Measurements from ENCODE around the gene FARSA. TPM values are rescaled to one million over a fixed set of nuclear protein-coding genes. Genes with fewer than 3 reads are reported as not detected.

Gene FARSA
- total and polyA plus RNA-seq, 2 of the 8 experiments (the other 6 are each of a cell fraction or from before 2014, with no cell fraction given): 61.0 to 103 TPM

- Histone ChIP-seq H3K4ac (replicated peaks; ENCODE audit: insufficient read length, low read depth, low read length) (no peak overlapping the region), H4K8ac (ENCODE audit: extremely low read depth, insufficient read depth, low read length) (no peak overlapping the region), H2BK15ac (ENCODE audit: low read length) (no peak overlapping the region), H2BK20ac (ENCODE audit: low read length) (no peak overlapping the region), H3K56ac (replicated peaks; ENCODE audit: insufficient read length, low read depth, low read length) (no peak overlapping the region), H3K9me3 (ENCODE audit: insufficient read depth in 2 of 2, low read depth in 1 of 2, low read length in 1 of 2) (no peaks in the 10 kb centered on the region), H2AFZ (ENCODE audit: low read length) (no peak overlapping the region), H3K18ac (ENCODE audit: extremely low read depth, low read length) (no peak overlapping the region), H3K79me1 (ENCODE audit: low read depth, low read length) (peaks cover 2% of the 10 kb centered on the region; the same call in 1 of the 2 replicates), H4K91ac (replicated peaks; ENCODE audit: insufficient read length, low read length) (no peak overlapping the region), H2BK12ac (ENCODE audit: low read depth, low read length) (no peak overlapping the region), H3K4me1 (replicated peaks in 1 of 4; ENCODE audit: control insufficient read depth in 3 of 4, insufficient read depth in 4 of 4, low read length in 3 of 4) (peaks cover 0 to 13% (median 5%) of the 10 kb centered on the region in 4 experiments; a peak in 4 of 7 replicates), H3K14ac (ENCODE audit: insufficient read length) (no peak overlapping the region), H3K23ac (ENCODE audit: insufficient read length) (no peak overlapping the region), H3K27me3 (replicated peaks in 1 of 4; ENCODE audit: control insufficient read depth in 3 of 4, extremely low read depth in 1 of 4, insufficient read depth in 3 of 4, low read length in 3 of 4) (no peaks in the 10 kb centered on the region), H4K20me1 (replicated peaks in 1 of 2; ENCODE audit: control insufficient read depth in 1 of 2, insufficient read depth in 2 of 2, low read length in 2 of 2) (peaks cover 12 to 18% of the 10 kb centered on the region in 2 experiments), H2BK5ac (ENCODE audit: low read depth, low read length) (no peak overlapping the region), H3K9ac (replicated peaks in 1 of 4; ENCODE audit: extremely low read depth in 1 of 4, low read depth in 3 of 4, low read length in 3 of 4) (no peak overlapping the region; a peak in 1 of 7 replicates), H3K23me2 (ENCODE audit: low read depth, low read length) (peaks cover 5% of the 10 kb centered on the region; the same call in 1 of the 2 replicates), H2AK5ac (ENCODE audit: low read depth, low read length) (peak overlapping the region; percentile 53; the same call in 1 of the 2 replicates), H3K4me2 (ENCODE audit: insufficient read depth in 1 of 2, low read depth in 2 of 2, low read length in 2 of 2) (no peak overlapping the region; a peak in 1 of 4 replicates), H3K79me2 (ENCODE audit: control insufficient read depth in 1 of 2, insufficient read depth in 2 of 2, low read length in 2 of 2) (peaks cover 13 to 44% of the 10 kb centered on the region in 2 experiments), H3K27ac (ENCODE audit: low read depth, low read length) (peak overlapping the region; percentile 50; the same call in 1 of the 2 replicates), H3K4me3 (ENCODE audit: extremely low read depth in 1 of 4, insufficient read depth in 2 of 4, low read depth in 3 of 4, low read length in 4 of 4) (no peak overlapping the region), H4K5ac (ENCODE audit: insufficient read length, low read depth, low read length) (no peak overlapping the region), H2BK120ac (replicated peaks; ENCODE audit: low read depth, low read length) (no peak overlapping the region), H3K36me3 (ENCODE audit: control insufficient read depth in 2 of 4, insufficient read depth in 4 of 4, low read length in 3 of 4) (peaks cover 25 to 67% (median 47%) of the 10 kb centered on the region in 4 experiments)
- DNase-seq (ENCODE audit: low read depth in 1 of 2, low spot score in 2 of 2): no peak
- ChIA-PET CTCF (ENCODE audit: partially characterized antibody) (no interaction called here), POLR2A (ENCODE audit: partially characterized antibody) (interaction anchor here (0.6 to 3.4 kb wide), 8 partner anchors 9 to 169 kb away, joined by 3 to 18 read pairs (median 6); partner anchors contain the start of gene FARSA)
- FAIRE-seq: no peak
- TF ChIP-seq POLR2A (IDR thresholded peaks at IDR 0.05; ENCODE audit: control extremely low read depth in 1 of 2, low read depth in 2 of 2, low read length in 2 of 2) (peak in 1 of 2 experiments; percentile 22; a peak in 2 of 3 replicates), SP1 (IDR thresholded peaks at IDR 0.05; ENCODE audit: low read depth, low read length) (peak; percentile 39; the same call in 1 of the 2 replicates), GABPA (IDR thresholded peaks at IDR 0.05; ENCODE audit: borderline replicate concordance, insufficient read depth, low read length) (no peak), POLR2AphosphoS5 (IDR thresholded peaks at IDR 0.05; ENCODE audit: low read depth, low read length) (0 out of 2 replicates have a peak, but pooled peaks have one; percentile 8)
- 95% methylated on average over 17 of the region's 18 CpGs; no CpG with 5 or more reads in 1 of the 2 experiments for WGBS, 2 experiments (ENCODE audit: extremely low coverage in 1 of 2, insufficient coverage in 1 of 2, insufficient read length in 1 of 2, insufficient replicate concordance in 2 of 2, low coverage in 1 of 2, low lambda C conversion rate in 2 of 2, missing lambda C conversion rate in 1 of 2)
Measured at GRCh38 chr19:12943437-12944044, 10.0 kb upstream of the FARSA start.
